ENCODE measurements around the gene CCS.
"Not testable (repeated sequence)": the region's sequence is repeated elsewhere in the genome, so short reads cannot be mapped to it uniquely, and the experiment has no call there.

The CCS gene

DNA sequence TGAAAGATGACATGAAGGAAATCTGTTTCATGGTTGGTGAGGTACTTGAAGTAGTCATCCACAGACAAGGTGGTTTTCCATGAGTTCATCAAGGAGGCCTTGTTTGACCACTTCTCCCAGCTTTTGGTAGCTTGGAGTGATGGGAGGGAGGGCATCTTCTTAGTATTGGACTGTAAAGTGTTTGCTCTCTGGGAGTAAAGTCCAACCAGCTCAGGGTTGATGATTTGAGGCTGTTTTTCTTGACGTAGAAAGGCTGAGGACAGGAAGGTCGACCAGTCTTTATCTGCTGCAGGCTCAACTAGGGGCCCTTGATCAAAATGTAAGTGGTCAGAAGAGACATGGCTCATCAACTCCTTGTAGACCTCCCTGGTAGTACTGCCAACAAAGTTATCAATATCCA, 1.8 kb upstream of the CCS start:
- no peak for DNase-seq (ENCODE audit: low read depth in 3 of 3)

DNA sequence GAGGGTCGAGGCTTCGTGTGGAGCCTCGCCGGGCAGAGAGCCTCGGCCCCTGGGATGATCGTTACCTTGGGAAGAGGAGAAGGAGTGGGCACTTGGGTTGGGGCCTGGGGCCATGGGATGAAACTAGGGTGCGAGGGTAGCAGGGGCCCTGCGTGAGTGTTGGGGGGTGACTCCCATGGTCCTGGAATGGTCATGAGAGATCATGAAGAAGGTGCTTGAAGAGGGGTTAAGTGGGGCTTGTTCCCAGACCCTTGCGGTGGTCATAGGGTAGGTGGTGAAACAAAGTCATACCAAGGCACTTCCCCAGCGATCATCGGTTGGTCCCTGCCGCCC, 284 bp downstream of the CCS start:
- no peak for DNase-seq (ENCODE audit: low read depth in 3 of 3)

DNA sequence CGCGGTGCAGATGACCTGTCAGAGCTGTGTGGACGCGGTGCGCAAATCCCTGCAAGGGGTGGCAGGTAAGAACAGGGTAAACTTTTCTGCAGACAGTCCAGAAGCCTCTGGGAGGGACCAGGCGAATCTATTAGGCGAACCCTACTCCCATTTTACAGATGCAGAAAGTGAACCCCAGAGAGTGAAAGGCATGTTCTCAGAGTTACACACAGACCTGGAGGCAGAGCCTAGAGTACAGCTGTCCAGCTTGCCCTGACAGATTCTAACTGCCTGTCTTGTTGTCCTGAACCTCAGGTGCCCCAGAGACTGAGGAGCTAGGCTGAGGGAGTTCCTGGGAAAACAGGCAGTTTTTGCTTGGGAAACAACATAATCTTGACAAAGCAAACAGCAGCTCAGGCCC, 665 bp downstream of the CCS start:
- DNase-seq (ENCODE audit: low read depth in 3 of 3) = no peak

DNA sequence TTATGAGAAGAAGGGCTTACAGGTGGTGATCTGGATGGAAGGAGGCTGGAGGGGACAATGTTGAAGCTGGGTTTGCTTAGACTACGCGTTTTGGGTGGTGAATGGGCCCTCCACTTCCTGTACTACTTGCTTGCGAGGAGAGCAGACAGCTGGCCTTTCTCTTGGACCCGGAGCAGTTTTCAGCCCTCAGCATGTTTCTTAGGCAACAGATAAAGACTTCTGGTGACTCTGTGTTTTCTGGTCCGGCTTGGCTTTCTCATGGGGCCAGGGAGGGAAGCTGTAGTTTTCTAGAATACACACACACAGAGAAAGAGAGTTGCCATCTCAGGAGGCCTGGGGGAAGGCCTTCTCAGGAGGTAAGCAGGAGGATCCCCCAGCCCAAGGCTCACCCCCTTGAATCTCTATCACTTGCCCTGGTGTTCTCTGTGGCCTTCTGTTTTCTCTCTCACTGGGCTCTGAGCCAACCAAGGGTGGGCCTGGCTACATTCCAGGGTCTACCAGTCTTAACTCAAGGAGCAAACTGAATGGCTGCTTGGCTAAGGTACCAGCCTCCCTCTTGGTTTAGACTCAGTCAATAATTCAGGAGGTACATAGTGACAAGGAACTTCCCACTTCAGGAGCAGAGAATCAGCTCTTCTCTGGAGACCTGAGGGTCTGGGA, 2.4 kb downstream of the CCS start:
- no peak for DNase-seq (ENCODE audit: low read depth in 3 of 3)

DNA sequence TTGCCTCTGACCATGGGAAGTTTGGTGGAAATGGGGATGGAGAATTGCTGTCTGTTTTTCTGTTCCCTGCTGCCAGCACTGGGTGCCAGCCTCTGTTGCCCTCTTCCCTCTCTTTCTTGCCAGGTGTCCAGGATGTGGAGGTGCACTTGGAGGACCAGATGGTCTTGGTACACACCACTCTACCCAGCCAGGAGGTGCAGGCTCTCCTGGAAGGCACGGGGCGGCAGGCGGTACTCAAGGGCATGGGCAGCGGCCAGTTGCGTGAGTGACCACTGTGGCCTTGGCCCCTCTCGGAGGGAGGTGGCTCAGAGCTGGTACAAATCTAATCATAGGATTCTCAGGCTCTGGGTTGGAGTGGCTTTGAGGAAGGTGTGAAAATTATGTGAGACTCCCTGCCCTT, 6.0 kb downstream of the CCS start:
- DNase-seq (ENCODE audit: low read depth in 3 of 3) = no peak

DNA sequence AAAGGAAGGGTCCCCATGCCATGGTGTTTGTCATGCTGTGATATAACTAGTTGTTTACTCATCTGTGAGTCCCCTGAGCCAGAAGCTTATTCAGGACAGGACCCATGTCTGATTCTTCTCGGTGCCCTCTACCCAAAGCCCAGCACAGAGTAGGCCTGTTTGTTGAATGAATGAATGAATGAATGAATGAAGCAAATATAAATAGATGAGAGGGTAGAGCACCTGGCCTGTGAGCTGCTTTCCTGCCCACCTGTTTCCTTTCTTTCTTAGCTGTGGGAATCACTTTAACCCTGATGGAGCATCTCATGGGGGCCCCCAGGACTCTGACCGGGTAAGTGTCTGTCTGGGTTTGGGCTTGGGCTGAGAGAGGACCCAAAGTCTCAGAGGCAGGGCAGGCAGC, 7.2 kb downstream of the CCS start:
- no peak for DNase-seq (ENCODE audit: low read depth in 3 of 3)

DNA sequence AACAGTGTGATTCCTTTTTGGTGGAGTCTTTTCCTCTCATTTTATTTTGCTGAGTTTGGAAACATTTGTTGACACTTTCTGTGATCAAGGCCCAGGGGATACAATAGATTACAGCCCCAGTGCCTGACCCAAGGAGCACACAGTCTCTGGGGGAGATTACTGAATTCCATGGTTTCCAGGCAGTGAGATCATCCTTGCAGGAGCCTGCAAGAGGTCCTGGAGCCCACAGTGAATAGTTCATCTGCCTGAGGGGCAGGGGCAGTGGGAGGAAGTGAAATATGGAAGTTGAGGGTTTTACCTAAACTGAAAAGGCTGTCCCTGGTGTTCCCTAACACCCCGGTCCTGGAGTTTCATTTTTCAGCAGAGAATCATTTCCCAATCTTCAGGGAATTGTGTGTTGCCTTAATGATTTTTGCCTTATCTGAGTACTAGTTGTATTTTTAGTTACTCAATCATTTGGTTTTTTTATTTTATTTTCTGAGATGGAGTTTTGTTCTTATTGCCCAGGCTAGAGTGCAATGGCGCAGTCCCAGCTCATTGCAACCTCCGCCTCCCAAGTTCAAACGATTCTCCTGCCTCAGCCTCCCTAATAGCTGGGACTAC, 7.7 kb downstream of the CCS start:
- no peak for DNase-seq (ENCODE audit: low read depth in 3 of 3)

DNA sequence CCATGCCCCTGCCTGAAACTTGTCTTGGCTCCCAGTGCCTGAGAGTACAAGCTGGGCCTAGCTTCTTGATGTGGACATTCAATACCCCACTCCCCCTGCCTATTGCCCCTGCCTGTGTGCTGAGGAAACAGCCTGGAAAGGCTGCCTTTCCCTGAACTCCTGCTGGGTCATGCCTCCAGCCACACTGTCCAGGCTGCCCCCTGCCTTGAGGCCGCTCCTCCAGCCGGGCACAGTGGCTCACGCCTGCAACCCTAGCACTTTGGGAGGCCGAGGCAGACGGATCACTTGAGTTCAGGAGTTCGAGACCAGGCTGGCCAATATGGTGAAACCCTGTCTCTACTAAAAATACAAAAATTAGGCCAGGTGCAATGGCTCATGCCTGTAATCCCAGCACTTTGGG, 10.1 kb downstream of the CCS start:
- DNase-seq (ENCODE audit: low read depth in 3 of 3) = no peak

DNA sequence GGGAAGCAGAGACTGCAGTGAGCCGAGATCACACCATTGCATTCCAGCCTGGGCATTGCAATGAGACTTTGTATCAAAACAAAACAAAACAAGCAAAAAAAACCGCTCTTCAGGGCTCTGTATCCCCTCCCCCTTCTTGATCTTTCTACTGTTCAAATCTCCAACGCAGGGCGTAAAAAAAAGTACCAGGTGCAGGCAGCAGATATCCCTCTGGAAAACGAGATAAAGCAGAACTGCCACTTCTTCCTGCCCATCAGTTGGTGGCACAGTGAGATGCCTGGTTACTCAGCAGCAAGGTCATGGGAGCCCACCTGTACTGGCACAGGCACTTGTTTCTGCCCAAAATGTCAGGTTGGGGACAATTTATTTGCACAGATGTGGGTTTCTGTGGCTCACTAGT, 11.2 kb downstream of the CCS start:
- DNase-seq (ENCODE audit: low read depth in 3 of 3) = no peak

DNA sequence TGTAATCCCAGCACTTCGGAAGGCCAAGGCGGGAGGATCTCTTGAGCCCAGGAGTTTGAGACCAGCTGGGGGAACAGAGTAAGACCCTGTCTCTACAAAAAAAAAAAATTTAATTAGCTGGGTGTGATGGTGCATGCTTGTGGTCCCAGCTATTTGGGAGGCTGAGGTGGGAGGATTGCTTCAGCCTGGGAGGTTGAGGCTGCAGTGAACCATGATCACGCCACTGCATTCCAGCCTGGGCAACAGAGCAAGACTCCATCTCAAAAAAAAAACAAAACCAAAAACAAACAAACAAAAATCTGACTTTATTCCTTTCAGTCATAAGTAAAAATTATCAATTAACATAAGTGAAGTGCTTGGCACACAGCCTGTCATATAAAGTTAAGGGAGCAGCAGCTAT, 13.6 kb downstream of the CCS start:
- not testable (repeated sequence) for DNase-seq (ENCODE audit: low read depth in 3 of 3)

DNA sequence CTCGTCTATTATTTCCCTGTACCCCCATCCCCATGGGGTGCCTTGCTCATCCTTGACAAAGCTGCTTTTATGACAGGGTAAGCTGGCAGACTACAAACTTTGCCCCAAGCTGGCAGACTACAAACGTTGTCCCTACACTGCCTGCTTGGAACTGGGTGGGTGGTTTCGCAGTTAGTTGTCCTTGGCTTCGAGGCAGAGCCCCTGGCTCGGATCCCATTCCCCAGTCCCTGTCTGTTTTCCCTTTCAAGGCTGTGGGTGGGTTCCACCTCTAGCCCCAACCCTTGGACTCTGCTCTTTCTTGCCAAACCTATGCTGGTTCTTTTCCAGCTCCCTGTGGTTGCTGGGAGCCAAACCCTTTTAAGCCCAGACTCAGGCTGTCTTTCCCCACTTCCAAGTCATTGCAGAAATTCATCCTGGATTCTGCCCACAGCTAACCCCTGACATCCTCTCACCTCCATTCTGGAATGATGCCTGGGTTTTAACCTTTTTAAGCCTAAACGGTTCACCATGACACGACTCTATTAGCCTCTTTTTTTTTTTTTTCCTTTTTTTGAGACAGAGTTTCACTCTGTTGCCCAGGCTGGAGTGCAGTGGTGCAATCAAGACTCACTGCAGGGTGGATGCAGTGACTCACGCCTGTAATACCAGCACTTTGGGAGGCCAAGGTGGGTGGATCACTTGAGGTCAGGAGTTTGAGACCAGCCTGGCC, 14.3 kb downstream of the CCS start:
- no peak for DNase-seq (ENCODE audit: low read depth in 3 of 3)

DNA sequence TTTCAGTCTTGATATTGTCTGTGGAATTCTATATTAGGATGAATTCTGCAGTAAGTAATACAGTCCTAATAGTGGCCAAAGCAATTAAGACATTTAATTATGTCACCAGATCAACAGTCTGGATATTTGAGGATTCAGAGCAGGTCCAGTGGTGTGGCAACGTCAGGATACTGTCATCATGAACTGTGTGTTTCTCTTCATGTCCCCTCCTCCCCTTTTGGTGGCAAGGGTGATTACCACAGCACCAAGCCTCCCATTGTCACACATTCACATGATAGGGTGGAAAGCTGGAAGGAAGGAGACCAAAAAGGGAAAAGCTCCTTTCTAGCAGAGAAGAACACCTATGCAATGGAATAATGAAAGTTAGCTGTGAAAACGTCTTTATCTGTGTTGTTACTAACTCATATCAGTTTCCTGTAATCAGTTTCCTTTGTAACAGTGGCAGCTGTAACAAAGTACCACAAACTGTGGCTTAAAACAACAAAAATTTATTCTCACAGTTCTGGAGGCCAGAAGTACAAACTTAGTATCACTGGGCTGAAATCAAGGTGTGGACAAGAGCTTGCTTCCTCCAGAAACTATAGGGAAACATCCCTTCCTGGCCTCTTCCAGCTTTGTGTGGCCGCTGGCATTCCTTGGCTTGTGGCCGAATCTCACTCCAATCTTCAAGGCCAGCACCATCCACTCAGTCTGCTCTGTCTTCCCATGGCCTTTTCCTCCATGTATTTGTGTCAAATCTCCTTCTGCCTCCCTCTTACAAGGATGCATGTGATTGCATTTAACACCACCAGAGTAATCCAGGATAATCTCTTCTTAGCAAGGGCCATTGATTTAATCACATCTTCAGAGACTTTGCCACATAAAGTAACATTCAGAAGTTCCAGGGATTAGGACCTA, 17.0 kb downstream of the CCS start:
- no peak for DNase-seq (ENCODE audit: low read depth in 3 of 3)

DNA sequence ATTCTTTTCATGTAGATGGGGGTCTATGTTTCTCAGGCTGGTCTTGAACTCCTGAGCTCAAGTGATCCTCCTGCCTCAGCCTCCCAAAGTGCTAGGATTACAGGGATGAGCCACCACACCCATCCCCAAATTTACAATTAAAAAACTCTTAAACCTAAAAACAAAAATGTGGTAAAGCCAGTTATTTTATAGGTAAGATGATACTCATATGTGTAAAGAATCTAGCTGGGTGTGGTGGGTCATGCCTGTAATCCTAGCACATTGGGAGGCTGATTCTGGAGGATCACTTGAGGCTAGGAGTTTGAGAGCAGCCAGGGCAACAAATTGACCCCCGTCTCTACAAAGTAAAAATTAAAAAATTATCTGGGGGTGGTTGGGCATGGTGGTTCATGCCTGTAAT, 19.5 kb downstream of the CCS start:
- DNase-seq (ENCODE audit: low read depth in 3 of 3) = no peak

DNA sequence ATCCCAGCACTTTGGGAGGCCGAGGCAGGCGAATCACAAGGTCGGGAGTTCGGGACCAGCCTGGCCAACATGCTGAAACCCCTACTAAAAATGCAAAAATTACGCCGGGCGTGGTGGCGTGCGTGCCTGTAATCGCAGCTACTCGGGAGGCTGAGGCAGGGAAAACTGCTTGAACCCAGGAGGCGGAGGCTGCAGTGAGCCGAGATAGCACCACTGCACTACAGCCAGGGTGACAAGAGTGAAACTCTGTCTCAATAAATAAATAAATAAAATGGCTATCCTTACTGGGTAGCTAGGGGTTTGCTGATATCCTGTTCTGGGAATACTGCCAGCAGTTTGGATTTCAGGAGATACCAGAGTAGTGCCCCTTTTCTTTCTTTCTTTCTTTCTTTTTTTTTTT, 21.1 kb downstream of the CCS start:
- DNase-seq (ENCODE audit: low read depth in 3 of 3) = no peak

DNA sequence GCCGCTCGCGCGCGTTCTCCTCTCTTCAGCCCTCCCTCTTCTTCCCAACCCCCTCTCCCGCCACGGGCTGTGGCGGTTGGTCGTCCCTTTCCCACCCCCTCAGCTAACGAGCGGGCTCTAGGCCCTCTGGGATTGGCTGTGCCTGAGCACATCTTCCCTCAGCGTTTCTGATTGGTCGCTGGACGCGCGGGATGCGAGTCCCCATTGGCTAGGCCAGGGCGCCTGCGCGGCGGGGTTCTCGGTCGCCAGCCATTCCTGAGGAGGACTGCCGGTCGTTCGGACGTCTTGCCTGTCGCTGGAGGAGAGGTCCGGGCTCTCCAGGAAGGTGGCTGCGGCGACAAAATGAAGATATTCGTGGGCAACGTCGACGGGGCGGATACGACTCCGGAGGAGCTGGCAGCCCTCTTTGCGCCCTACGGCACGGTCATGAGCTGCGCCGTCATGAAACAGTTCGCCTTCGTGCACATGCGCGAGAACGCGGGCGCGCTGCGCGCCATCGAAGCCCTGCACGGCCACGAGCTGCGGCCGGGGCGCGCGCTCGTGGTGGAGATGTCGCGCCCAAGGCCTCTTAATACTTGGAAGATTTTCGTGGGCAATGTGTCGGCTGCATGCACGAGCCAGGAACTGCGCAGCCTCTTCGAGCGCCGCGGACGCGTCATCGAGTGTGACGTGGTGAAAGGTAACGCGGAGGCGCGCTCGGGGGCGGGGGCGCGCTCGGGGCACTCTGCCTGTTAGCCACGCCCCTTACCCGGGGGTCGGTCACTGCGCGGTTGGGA, 23.6 kb downstream of the CCS start, which contains the start of gene RBM14:
Gene RBM14 (plus strand): TSS at position 252 of the 776 bp plus-strand sequence. CDS start 91 bp downstream, at position 343.
- DNase-seq (ENCODE audit: low read depth in 3 of 3) = peak; percentile 97 to 98 (median 97)

DNA sequence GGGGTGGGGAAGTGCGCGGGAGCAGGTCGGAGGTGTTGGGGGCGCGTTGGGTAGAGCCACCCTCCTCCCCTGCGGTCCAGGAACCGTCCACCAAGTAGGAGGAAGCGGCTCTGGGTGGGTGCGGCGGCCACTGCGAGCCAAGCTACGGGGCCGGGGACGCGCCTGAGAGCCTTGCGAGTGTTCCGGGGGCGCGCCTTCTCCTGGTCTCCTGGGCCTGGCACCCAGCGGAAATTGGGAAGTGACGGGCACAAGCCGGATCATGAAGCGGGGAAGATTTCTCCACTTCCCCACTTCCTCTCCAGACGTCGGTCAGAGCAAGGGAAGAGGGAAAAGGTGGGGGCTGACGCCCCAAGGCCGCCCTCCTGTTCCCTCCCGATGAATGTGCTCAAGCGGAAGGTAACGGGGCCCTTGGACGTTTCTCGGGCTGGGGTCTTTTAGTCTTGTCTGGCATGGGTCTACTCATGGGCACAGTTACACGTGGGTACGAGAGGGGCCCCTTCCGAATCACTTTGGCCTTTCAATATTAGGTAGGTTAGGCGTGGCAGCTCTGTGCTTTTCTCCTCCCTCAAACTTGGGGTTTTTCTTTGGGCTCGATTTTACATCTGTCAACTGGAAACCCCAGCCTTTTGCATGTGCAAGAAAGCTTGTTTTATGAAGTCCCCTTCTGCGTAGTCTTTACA, 24.3 kb downstream of the CCS start:
- DNase-seq (ENCODE audit: low read depth in 3 of 3) = no peak

DNA sequence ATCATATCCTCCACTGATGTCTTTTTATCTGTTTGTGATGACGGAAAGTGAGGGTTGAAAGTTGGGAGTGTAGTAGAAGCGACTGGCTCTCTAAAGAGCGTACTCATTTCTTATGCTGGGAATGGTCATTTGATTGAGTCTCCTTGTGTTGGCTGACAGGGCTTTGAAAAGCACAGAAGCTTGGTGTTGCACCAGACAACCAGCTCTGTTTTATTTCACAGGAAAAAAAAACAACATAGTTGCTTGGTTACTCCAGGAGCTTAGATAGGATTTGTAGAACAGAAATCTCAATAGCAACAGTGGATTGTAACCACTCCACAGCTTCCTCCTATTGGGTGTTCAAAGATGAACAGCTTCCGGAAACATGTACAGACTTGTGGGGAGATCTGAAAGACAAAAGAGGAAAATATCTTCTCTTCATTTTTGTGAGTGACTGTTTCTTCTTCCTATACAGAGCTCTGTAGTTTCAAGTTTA, 26.1 kb downstream of the CCS start:
- no peak for DNase-seq (ENCODE audit: low read depth in 3 of 3)

DNA sequence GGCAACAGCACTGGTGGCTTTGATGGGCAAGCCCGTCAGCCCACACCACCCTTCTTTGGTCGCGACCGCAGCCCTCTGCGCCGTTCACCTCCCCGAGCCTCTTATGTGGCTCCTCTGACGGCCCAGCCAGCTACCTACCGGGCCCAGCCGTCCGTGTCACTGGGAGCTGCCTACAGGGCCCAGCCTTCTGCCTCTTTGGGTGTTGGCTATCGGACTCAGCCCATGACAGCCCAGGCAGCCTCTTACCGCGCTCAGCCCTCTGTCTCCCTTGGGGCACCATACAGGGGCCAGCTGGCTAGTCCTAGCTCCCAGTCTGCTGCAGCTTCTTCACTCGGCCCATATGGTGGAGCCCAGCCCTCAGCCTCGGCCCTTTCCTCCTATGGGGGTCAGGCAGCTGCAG, 31.5 kb downstream of the CCS start:
- DNase-seq (ENCODE audit: low read depth in 3 of 3) = no peak

DNA sequence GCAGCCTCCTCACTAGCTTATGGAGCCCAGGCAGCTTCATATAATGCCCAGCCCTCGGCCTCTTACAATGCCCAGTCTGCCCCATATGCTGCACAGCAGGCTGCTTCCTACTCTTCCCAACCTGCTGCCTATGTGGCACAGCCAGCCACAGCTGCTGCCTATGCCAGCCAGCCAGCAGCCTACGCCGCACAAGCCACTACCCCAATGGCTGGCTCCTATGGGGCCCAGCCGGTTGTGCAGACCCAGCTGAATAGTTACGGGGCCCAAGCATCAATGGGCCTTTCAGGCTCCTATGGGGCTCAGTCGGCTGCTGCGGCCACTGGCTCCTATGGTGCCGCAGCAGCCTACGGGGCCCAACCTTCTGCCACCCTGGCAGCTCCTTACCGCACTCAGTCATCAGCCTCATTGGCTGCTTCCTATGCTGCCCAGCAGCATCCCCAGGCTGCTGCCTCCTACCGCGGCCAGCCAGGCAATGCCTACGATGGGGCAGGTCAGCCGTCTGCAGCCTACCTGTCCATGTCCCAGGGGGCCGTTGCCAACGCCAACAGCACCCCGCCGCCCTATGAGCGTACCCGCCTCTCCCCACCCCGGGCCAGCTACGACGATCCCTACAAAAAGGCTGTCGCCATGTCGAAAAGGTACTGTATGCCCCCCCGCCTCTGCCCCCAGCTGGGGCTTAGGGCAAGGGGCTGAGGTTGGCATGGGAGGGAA, 32.2 kb downstream of the CCS start:
- DNase-seq (ENCODE audit: low read depth in 3 of 3) = no peak

DNA sequence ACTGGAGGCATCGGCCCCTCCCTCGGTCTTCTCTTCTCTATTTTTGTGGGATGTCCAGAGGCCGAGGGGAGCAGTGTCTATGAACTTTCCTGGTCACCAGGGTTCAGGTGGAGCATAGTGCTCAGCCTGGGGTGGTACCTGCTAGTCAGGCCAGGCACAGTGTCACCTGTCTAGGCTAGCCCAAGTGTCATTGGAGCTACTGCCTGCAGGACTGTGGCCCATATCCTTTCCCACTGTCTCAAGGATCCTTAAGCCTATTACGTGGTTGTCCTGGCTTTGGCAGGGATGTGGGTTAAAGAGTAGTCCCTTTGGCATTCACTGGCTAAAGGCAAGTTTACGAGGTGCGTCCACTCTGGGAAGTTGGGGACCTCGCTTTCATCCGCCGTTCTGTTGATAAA, 32.8 kb downstream of the CCS start:
- DNase-seq (ENCODE audit: low read depth in 3 of 3) = no peak

Measured in stimulated activated CD4-positive, alpha-beta T cell treated with anti-CD3 and anti-CD28 coated beads, TNF-alpha, amount 100 ng/mL, for 24 hours (primary cell).